Measurements from ENCODE around the gene MEIKIN.

MEIKIN gene

GRCh38 chr5:131990716-131991115, 45.3 kb upstream of the MEIKIN start:
- no peak for DNase-seq (ENCODE audit: extremely low spot score)
- ChIA-PET CTCF (no interaction called here), POLR2A (no interaction called here)
- TF ChIP-seq BHLHE40 (IDR thresholded peaks at IDR 0.05; ENCODE audit: borderline replicate concordance) (no peak), FOXK2 (IDR thresholded peaks at IDR 0.05) (no peak), NFRKB (IDR thresholded peaks at IDR 0.05) (no peak), FOXM1 (IDR thresholded peaks at IDR 0.05; ENCODE audit: borderline replicate concordance) (no peak), HDGF (IDR thresholded peaks at IDR 0.05; ENCODE audit: borderline replicate concordance) (no peak), LEF1 (IDR thresholded peaks at IDR 0.05; ENCODE audit: borderline replicate concordance) (no peak), ZNF384 (IDR thresholded peaks at IDR 0.05) (no peak), TARDBP (IDR thresholded peaks at IDR 0.05) (no peak), CTBP1 (IDR thresholded peaks at IDR 0.05; ENCODE audit: borderline replicate concordance) (no peak)
- TF ChIP-seq, protein P1, sequence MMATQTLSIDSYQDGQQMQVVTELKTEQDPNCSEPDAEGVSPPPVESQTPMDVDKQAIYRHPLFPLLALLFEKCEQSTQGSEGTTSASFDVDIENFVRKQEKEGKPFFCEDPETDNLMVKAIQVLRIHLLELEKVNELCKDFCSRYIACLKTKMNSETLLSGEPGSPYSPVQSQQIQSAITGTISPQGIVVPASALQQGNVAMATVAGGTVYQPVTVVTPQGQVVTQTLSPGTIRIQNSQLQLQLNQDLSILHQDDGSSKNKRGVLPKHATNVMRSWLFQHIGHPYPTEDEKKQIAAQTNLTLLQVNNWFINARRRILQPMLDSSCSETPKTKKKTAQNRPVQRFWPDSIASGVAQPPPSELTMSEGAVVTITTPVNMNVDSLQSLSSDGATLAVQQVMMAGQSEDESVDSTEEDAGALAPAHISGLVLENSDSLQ (IDR thresholded peaks at IDR 0.05), result no peak

- TF ChIP-seq FOXA1 (IDR thresholded peaks at IDR 0.05) (no peak), NFRKB (IDR thresholded peaks at IDR 0.05) (no peak), SP1 (IDR thresholded peaks at IDR 0.05) (no peak), LEF1 (IDR thresholded peaks at IDR 0.05; ENCODE audit: borderline replicate concordance) (no peak), FOXM1 (IDR thresholded peaks at IDR 0.05; ENCODE audit: borderline replicate concordance) (no peak), TARDBP (IDR thresholded peaks at IDR 0.05) (no peak), ZNF384 (IDR thresholded peaks at IDR 0.05) (no peak), ARNT (IDR thresholded peaks at IDR 0.05) (no peak), ELF4 (IDR thresholded peaks at IDR 0.05) (no peak), CTBP1 (IDR thresholded peaks at IDR 0.05; ENCODE audit: borderline replicate concordance) (no peak), BHLHE40 (IDR thresholded peaks at IDR 0.05; ENCODE audit: borderline replicate concordance) (no peak), SUZ12 (IDR thresholded peaks at IDR 0.05) (no peak), L3MBTL2 (conservative IDR thresholded peaks at IDR 0.05) (no peak), FOXK2 (IDR thresholded peaks at IDR 0.05) (no peak), HDGF (IDR thresholded peaks at IDR 0.05; ENCODE audit: borderline replicate concordance) (no peak)
- TF ChIP-seq, protein P1 (IDR thresholded peaks at IDR 0.05), result no peak
- DNase-seq (ENCODE audit: extremely low spot score), result no peak
- ChIA-PET POLR2A (no interaction called here), CTCF (no interaction called here)
Measured at GRCh38 chr5:131988601-131989000, 43.1 kb upstream of the MEIKIN start.

- TF ChIP-seq FOXK2 (IDR thresholded peaks at IDR 0.05), result no peak
- TF ChIP-seq FOXA1 (IDR thresholded peaks at IDR 0.05), result no peak
- TF ChIP-seq, protein P1 (IDR thresholded peaks at IDR 0.05), result no peak
- TF ChIP-seq NFRKB (IDR thresholded peaks at IDR 0.05), result no peak
- no peak for TF ChIP-seq TARDBP (IDR thresholded peaks at IDR 0.05)
- TF ChIP-seq FOXM1 (IDR thresholded peaks at IDR 0.05; ENCODE audit: borderline replicate concordance), result no peak
- TF ChIP-seq L3MBTL2 (conservative IDR thresholded peaks at IDR 0.05), result no peak
- no peak for TF ChIP-seq CTBP1 (IDR thresholded peaks at IDR 0.05; ENCODE audit: borderline replicate concordance)
- ChIA-PET CTCF (no interaction called here), POLR2A (no interaction called here)
- no peak for DNase-seq (ENCODE audit: extremely low spot score)
Measured at GRCh38 chr5:131987251-131987650, 41.8 kb upstream of the MEIKIN start.

GRCh38 chr5:131986161-131986912, 40.9 kb upstream of the MEIKIN start:
- ChIA-PET POLR2A (no interaction called here), CTCF (no interaction called here)
- no peak for DNase-seq (ENCODE audit: extremely low spot score)
- no peak for TF ChIP-seq SP1 (IDR thresholded peaks at IDR 0.05)
- TF ChIP-seq FOXM1 (IDR thresholded peaks at IDR 0.05; ENCODE audit: borderline replicate concordance), result no peak
- TF ChIP-seq, protein P1 (IDR thresholded peaks at IDR 0.05), result no peak
- no peak for TF ChIP-seq ZNF384 (IDR thresholded peaks at IDR 0.05)
- TF ChIP-seq L3MBTL2 (conservative IDR thresholded peaks at IDR 0.05), result no peak
- TF ChIP-seq CTBP1 (IDR thresholded peaks at IDR 0.05; ENCODE audit: borderline replicate concordance), result no peak
- no peak for TF ChIP-seq LEF1 (IDR thresholded peaks at IDR 0.05; ENCODE audit: borderline replicate concordance)
- no peak for TF ChIP-seq FOXK2 (IDR thresholded peaks at IDR 0.05)
- TF ChIP-seq HDGF (IDR thresholded peaks at IDR 0.05; ENCODE audit: borderline replicate concordance), result no peak
- TF ChIP-seq SUZ12 (IDR thresholded peaks at IDR 0.05), result no peak
- no peak for TF ChIP-seq ELF4 (IDR thresholded peaks at IDR 0.05)
- no peak for TF ChIP-seq ARNT (IDR thresholded peaks at IDR 0.05)
- no peak for TF ChIP-seq BHLHE40 (IDR thresholded peaks at IDR 0.05; ENCODE audit: borderline replicate concordance)
- no peak for TF ChIP-seq FOXA1 (IDR thresholded peaks at IDR 0.05)
- TF ChIP-seq TARDBP (IDR thresholded peaks at IDR 0.05), result no peak
- no peak for TF ChIP-seq NFRKB (IDR thresholded peaks at IDR 0.05)

DNA sequence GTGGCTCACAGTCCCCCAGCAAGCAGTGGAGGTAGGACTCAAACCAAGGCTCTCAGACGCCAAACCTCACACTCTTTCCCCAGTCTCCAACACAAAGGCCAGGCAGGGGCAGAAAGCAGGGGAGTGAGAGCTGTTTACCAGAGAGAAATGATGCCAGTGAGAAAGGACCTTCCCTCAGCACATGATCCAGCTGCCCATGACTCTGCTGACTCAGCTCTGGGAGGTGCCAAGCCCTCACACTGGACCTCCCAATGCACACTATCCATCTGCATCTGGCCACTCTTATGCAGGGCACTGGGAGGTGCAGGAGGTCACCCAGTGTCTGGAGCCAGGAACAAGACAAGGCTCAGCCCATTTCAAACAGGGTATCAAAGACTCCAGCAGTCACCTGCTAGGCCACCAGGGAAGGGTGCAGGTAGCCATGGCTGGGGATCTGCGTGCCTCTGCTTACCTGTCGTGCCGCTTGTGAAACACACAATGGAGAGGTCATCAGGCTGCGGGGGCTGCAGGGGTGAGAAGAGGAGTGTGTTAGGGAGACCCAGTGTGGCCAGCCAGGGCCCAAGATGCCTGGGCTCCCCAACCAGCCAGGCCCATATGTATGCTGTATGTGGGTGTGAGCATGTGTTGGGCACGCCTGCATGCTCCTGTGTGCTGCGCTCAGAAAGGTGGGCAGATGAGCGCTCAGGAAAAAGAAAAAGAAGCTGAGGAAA, 39.6 kb upstream of the MEIKIN start:
- no peak for TF ChIP-seq L3MBTL2 (conservative IDR thresholded peaks at IDR 0.05)
- TF ChIP-seq FOXA1 (IDR thresholded peaks at IDR 0.05), result no peak
- no peak for TF ChIP-seq SUZ12 (IDR thresholded peaks at IDR 0.05)
- TF ChIP-seq, protein P1 (IDR thresholded peaks at IDR 0.05), result no peak
- TF ChIP-seq LEF1 (IDR thresholded peaks at IDR 0.05; ENCODE audit: borderline replicate concordance), result no peak
- TF ChIP-seq TARDBP (IDR thresholded peaks at IDR 0.05), result no peak
- no peak for TF ChIP-seq ARNT (IDR thresholded peaks at IDR 0.05)
- no peak for DNase-seq (ENCODE audit: extremely low spot score)
- POLR2A ChIA-PET, result no interaction called here
- CTCF ChIA-PET, result no interaction called here

Measured in HEK293T (cell line).